ENCODE measurements around the gene UBR1. TPM values are rescaled to one million over a fixed set of nuclear protein-coding genes. Genes with fewer than 3 reads are reported as not detected.

Gene UBR1
- total RNA-seq = 10 to 100 TPM; 33.0 to 52.5 (median 48.5) TPM

DNA sequence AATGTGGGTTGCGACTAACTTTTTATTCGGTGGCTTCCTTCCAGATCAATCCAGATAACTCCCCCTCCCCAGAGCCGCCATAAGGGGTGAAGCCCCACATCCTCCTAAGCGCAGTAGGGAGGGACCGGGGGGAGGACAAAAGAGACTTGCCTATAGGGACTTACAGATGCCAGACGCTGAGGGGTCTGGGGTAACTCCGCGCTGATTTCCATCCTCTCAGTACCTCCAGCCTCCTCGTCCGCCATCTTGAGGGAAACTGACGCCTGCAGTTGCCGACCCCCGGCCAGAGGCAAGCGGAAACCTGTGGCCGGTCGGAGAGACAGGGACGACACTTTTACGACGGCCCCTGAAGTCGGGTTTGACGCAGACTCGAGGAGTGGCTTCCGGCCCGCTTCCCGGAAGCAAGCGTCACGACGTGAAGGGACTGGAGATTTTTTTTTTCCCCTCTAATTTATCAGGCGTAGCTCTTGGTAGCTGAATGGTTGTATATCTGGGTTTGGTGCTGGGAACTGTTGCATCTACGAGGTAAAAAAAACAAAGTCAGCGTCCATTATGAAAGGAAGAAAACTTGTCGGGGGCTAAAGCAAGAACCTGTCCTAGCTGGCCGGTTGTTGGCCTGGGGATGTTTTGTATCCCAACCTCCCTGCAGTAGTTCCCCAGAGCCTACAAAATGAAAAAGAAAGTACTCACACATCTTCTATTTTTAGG is at the start of gene UBR1:
UBR1 (minus strand) TSS at position 261 of the 708 bp plus-strand sequence; CDS start at position 245, 16 bp downstream.
- Histone ChIP-seq H3K9me3 (no peaks in the 10 kb centered on the region), H3K27ac (peak within 1 kb of the TSS; percentile 90 to 93), H3K4me1 (peaks cover 0 to 5% of the 10 kb centered on the region in 2 donors), H3K27me3 (no peaks in the 10 kb centered on the region), H3K4me3 (peak within 1 kb of the TSS; percentile 62 to 84 (median 79)), H3K36me3 (no peaks in the 10 kb centered on the region)
- intact Hi-C loops (cut with DNase I; ENCODE audit: low total_unique reads) = loop anchor here (5.0 kb wide), 1 partner anchor 234 kb away; no protein-coding TSS in a partner anchor
- peak; percentile 80 for DNase-seq (ENCODE audit: low spot score in 2 of 2)
- TF ChIP-seq POLR2AphosphoS5 (IDR thresholded peaks at IDR 0.05) (peak; percentile 85 to 90 (median 88)), POLR2A (IDR thresholded peaks at IDR 0.05) (peak; percentile 63), CTCF (IDR thresholded peaks at IDR 0.05) (no peak)

- no peaks in the 10 kb centered on the region for H3K9me3 ChIP-seq
- H3K27ac ChIP-seq = no peak overlapping the region
- DNase-seq (ENCODE audit: low spot score in 2 of 2) = no peak
- H3K36me3 ChIP-seq = peaks cover 5% of the 10 kb centered on the region
- no peaks in the 10 kb centered on the region for H3K27me3 ChIP-seq
- no peaks in the 10 kb centered on the region for H3K4me1 ChIP-seq
- intact Hi-C loops (cut with DNase I; ENCODE audit: low total_unique reads) = no loop called here
- H3K4me3 ChIP-seq = no peak overlapping the region
- TF ChIP-seq CTCF (IDR thresholded peaks at IDR 0.05) = no peak
- no peak for TF ChIP-seq POLR2AphosphoS5 (IDR thresholded peaks at IDR 0.05)
- TF ChIP-seq POLR2A (IDR thresholded peaks at IDR 0.05) = no peak
Observed at GRCh38 chr15:43153269-43153668, 47.4 kb upstream of the UBR1 start.

GRCh38 chr15:43151688-43152087 is 45.9 kb upstream of the UBR1 start:
- Histone ChIP-seq H3K4me1 (no peaks in the 10 kb centered on the region), H3K27me3 (no peaks in the 10 kb centered on the region), H3K4me3 (no peak overlapping the region), H3K36me3 (peaks cover 5% of the 10 kb centered on the region), H3K9me3 (no peaks in the 10 kb centered on the region), H3K27ac (no peak overlapping the region)
- no peak for DNase-seq (ENCODE audit: low spot score in 2 of 2)
- TF ChIP-seq POLR2A (IDR thresholded peaks at IDR 0.05) = no peak
- TF ChIP-seq CTCF (IDR thresholded peaks at IDR 0.05) = no peak
- no peak for TF ChIP-seq POLR2AphosphoS5 (IDR thresholded peaks at IDR 0.05)
- intact Hi-C loops (cut with DNase I; ENCODE audit: low total_unique reads) = no loop called here

GRCh38 chr15:43150191-43150929 is 44.5 kb upstream of the UBR1 start:
- Histone ChIP-seq H3K9me3 (no peaks in the 10 kb centered on the region), H3K27me3 (no peaks in the 10 kb centered on the region), H3K36me3 (peaks cover 4% of the 10 kb centered on the region), H3K4me1 (no peaks in the 10 kb centered on the region), H3K27ac (no peak overlapping the region), H3K4me3 (no peak overlapping the region)
- intact Hi-C loops (cut with DNase I; ENCODE audit: low total_unique reads) = no loop called here
- DNase-seq (ENCODE audit: low spot score in 2 of 2) = no peak
- no peak for TF ChIP-seq POLR2A (IDR thresholded peaks at IDR 0.05)
- TF ChIP-seq POLR2AphosphoS5 (IDR thresholded peaks at IDR 0.05) = no peak
- no peak for TF ChIP-seq CTCF (IDR thresholded peaks at IDR 0.05)

DNA sequence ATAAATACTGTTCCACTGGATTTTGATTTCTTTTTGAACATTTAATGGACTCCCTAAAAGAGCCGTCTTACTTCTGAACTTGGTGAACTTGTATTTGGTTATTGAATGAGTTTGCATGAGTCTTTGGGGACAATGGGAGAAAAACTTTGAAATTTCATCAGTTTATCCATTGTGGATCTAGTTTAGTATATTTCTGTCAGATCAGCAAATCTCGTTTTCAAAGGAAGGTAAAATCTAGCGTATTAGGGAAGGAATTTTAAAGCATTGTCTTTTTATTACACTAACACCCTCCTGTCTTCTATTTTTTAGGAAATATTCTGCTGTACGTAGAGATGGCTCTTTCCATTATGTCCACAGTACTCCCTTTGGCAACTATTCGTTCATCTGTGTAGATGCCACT is 40.3 kb upstream of the UBR1 start:
- no peak for DNase-seq (ENCODE audit: low spot score in 2 of 2)
- H3K36me3 ChIP-seq = peaks cover 4% of the 10 kb centered on the region
- H3K27ac ChIP-seq = no peak overlapping the region
- no peaks in the 10 kb centered on the region for H3K9me3 ChIP-seq
- TF ChIP-seq POLR2AphosphoS5 (IDR thresholded peaks at IDR 0.05) (no peak), POLR2A (IDR thresholded peaks at IDR 0.05) (no peak), CTCF (IDR thresholded peaks at IDR 0.05) (no peak)
- intact Hi-C loops (cut with DNase I; ENCODE audit: low total_unique reads) = no loop called here
- no peaks in the 10 kb centered on the region for H3K4me1 ChIP-seq
- H3K4me3 ChIP-seq = no peak overlapping the region
- no peaks in the 10 kb centered on the region for H3K27me3 ChIP-seq
